BJ (cell line): Measurements from ENCODE around the gene PTPRCAP. TPM values are rescaled to one million over a fixed set of nuclear protein-coding genes. Genes with fewer than 3 reads are reported as not detected.

Experiments used
- CTCF ChIA-PET: fragments of 350-600 bp; formaldehyde crosslinking; extraction: SDS; loops from one replicate; lab custom pipeline; 2021; ENCODE audit warnings: antibody characterized with exemption, inconsistent platforms; lab: Yijun Ruan, JAX
- POLR2A ChIA-PET: fragments of 300-600 bp; sonication (Branson Sonifier 250); formaldehyde crosslinking; extraction: SDS; loops from one replicate; lab custom pipeline; 2021; ENCODE audit warnings: antibody characterized with exemption; lab: Charles Lee
- DNase-seq: peaks from one replicate; pipeline ENCODE4 v3.0.0-alpha.2; 2011; ENCODE audit warnings: low read depth
- H3K27me3 ChIP-seq: 2 replicates; pipeline ENCODE4 v1.6.0; 2011; ENCODE audit warnings: low read length; ENCODE audit not compliant: control insufficient read depth, insufficient read depth
- H3K36me3 ChIP-seq: 2 replicates; pipeline ENCODE4 v1.5.1; 2011; ENCODE audit warnings: low read length; ENCODE audit not compliant: control insufficient read depth, insufficient read depth
- H3K4me3 ChIP-seq: 2 replicates; pipeline ENCODE4 v1.5.1; 2011; ENCODE audit warnings: low read depth, mild to moderate bottlenecking, control low read depth, low read length
- CTCF ChIP-seq: IDR thresholded peaks from 2 replicates; pipeline ENCODE4 v1.5.1; 2011; ENCODE audit warnings: low read depth, mild to moderate bottlenecking, control low read depth, inconsistent platforms, low read length, moderate library complexity; ENCODE audit not compliant: insufficient read depth
- polyA plus RNA-seq: library from polyadenylated mRNA; depleted of rRNA; stranded (reverse); fragments of >200 nt; gene quantifications from 2 replicates; pipeline ENCODE4 v1.2.3, GENCODE V29; 2011

PTPRCAP gene
- polyA plus RNA-seq, 1 experiment, result 0.43 TPM

DNA sequence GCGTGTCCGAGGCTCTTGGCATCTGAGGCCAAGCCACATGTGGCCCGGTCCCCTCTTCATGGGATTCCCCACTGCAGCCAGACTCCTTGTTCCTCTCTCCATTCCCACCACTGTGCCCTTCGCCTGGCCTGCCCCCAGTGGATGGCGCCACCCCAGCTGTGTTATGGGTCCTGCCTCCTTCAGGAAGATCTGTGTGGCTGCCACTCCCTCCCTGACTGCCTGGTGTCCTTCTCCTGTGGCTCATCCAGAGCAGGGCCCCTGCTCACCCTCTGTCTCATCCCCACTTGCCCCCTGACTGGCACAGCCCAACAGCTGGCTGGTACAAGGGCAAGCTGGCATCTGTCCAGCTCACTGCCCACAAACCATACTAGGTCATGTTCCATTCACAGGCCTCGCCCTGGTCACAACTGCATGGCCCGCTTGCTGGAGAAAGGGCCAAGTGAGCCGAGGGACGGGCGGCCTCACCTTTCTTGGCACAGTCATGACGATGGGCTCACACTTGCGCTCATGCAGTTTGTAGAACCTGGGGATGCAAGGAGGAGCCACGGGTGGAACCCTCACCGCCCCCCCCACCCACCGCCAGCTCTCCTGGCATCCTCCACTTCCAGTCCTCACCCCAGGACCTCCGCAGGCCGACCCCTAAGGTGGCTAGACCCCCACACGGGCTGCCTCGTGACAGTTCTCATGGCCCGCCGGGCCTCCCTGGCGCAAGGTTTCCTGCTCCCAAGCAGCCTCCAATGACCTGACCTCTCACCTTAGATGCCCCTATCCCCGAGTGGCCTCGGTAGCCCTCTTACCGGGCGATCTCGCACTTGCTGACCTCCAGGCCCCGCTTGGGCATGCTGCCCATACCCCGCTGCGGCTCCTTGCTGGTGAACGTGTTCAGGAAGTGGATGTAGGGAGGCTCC lies 2.1 kb upstream of the PTPRCAP start:
- peak; percentile 30 for TF ChIP-seq CTCF
- DNase-seq, result no peak
- CTCF ChIA-PET, result interaction anchor here (0.7 kb wide), 1 partner anchor 82 kb away, joined by 3 read pairs; no protein-coding TSS in a partner anchor
- Histone ChIP-seq H3K4me3 (no peak overlapping the region), H3K36me3 (peaks cover 23% of the 10 kb centered on the region), H3K27me3 (no peaks in the 10 kb centered on the region)
- POLR2A ChIA-PET, result no interaction called here

- no peak for TF ChIP-seq CTCF
- Histone ChIP-seq H3K36me3 (peaks cover 32% of the 10 kb centered on the region), H3K4me3 (no peak overlapping the region), H3K27me3 (no peaks in the 10 kb centered on the region)
- CTCF ChIA-PET, result interaction anchor here (1.1 kb wide), 1 partner anchor 56 kb away, joined by 3 read pairs; no protein-coding TSS in a partner anchor
- no peak for DNase-seq
- POLR2A ChIA-PET, result no interaction called here
Observed at GRCh38 chr11:67438158-67438902, 848 bp upstream of the PTPRCAP start.

DNA sequence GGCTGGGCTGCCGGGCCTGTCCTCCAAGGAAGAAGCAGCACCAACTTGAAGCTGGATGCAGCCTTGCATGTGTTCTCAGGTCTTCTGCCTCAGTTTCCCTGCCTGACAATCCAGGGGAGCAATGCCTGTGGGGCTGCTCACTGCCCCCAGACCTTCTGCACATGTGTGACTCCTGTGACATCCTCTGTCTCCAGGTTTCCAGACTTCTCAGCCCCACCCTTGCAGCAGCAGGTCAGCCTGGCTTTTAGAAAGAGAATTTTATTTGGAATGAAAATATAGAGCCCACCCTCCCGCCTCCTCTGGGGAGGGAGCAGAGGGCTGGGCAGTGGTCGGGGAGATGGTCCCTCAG lies 301 bp upstream of the PTPRCAP start:
- no peak for DNase-seq
- H3K27me3 ChIP-seq, result no peaks in the 10 kb centered on the region
- POLR2A ChIA-PET, result no interaction called here
- H3K4me3 ChIP-seq, result no peak overlapping the region
- peaks cover 36% of the 10 kb centered on the region for H3K36me3 ChIP-seq
- no peak for TF ChIP-seq CTCF
- CTCF ChIA-PET, result interaction anchor here (1.1 kb wide), 1 partner anchor 55 kb away, joined by 3 read pairs; no protein-coding TSS in a partner anchor

- H3K36me3 ChIP-seq, result peaks cover 38% of the 10 kb centered on the region
- no peak for DNase-seq
- H3K4me3 ChIP-seq, result no peak overlapping the region
- POLR2A ChIA-PET, result no interaction called here
- no peak for TF ChIP-seq CTCF
- no peaks in the 10 kb centered on the region for H3K27me3 ChIP-seq
- CTCF ChIA-PET, result interaction anchor here (0.6 kb wide), 1 partner anchor 68 kb away, joined by 3 read pairs; the partner anchor contains the start of gene PITPNM1
Observed at GRCh38 chr11:67436459-67437081, 912 bp downstream of the PTPRCAP start.
